HG02970 (cell line): ENCODE results near the gene SCAMP2.

Experiments
- ATAC-seq: cut with Tn5 transposase; IDR thresholded peaks from one replicate; pipeline ENCODE4 v1.9.1; 2021; ENCODE audit warnings: mild to moderate bottlenecking, moderate library complexity, moderate number of reproducible peaks; ENCODE audit not compliant: unreplicated experiment, low FRiP score

Gene SCAMP2

DNA sequence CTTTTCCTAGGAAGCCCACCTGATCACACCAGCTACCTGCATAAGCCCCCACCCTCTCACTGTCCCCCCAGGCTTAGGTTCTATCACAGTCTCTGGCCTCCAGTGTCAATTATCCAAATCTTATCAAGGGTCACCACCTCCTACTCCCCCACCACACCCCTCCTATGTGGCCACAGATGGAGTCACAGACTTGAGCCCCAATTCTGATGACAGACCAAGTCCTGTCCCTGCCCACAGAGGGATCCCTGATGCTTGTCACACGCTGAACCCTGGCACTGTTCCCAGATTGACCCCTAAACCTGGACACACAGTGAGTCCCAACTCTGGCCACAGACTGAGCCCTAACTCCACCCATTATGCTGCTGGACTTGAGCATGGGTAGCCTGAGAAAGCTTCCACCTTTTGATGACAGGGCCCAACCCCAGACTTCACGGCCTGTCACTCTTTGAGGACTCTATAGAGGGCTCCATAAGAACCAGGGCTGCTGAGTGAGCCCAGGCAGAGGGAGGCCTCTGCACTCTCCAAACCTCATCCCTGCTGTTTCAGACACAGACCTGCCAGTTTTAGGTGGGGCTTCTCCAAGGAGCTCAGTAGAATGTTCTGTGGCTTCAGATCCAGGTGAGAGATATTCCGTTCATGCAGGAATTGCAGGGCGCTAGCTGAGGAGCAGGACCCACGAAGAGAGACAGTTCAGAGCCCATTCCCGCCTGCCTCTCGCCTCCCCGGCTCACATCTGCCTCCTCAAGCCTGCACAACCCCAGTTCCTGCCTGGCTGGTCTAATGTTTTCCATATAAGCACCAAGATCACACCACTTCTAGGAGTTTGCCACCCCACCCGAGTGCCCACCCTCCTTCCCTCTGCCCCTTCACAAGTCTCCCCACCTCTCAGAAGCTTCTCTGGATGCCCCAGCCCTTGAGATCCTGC is 32.1 kb downstream of the SCAMP2 start:
- no peak for ATAC-seq

DNA sequence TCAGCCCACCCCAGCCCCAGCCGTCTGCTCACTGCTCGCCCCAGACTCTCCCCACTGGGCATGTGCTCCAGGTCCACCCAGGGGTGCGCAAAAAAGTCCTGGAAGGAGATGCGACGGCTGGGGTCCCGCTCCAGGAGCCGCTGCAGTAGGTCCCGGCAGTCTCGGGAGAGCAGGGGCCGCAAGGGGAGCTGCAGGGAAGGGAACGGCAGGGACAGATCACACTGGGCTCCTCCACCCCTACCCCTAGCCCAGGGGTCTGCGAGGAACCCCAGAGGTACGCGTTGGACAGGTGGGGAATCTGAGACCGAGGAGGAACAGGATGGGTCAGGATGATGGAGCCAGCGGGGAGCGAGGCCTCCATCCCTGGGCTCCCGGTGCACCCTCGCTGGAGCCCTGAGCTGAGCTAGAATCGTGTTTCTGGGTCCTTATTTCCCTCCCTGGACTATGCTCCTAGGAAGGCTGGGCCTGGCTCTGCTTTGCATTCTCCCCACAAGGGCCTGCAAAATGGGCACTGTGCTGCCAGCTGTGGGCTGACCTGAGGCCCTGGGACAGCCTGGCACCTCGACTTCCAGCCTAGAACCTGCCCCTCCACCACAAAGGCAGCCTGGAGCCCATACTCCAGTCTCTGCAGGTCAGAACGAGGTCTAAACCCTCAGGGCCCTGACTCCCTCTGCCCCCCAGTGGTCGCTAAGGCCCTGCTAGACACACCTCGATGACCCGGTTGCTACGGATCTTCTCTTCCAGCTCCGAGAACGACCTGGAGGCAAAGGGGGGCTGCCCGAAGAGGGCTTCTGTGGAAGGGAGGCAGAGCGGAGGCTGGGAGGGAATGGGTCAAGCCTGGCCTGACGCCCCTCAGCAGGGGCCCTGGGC is 33.4 kb downstream of the SCAMP2 start:
- no peak for ATAC-seq

DNA sequence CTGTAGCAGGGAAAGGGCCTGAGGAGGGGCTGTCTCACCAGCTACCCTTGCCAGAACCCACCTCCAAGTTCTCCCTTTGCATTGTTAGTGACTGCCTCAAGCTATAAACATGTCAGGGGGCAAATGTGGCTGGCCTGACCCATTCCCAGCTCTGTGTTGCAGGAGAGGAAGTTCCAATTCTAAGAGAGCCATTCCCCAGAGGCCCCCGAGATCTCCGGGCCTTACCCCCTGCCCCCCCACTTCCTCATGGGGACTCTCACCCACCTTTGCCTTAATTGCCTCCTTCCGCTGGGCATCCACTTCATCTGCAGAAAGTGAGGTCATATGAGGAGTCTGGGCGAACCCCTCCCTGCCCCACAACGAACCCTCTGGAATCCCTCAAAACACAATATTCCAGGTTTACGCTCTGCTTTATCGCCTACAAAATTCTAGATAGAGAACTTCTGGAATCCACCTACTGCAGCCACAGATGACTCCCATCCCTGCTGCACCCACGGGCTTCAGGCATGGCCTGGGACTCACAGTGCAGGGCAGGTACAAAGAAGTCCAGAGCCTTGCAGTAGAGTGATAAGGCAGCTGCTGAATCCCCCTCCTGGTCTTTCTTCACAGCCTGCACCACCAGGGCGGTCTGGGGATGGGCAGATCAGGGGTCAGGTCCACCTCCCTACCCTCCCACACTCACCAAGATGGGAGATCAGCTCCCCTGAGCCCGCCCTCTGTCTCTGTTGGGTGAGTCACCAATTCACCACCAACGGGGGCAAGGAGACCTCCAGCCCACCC is 34.2 kb downstream of the SCAMP2 start:
- no peak for ATAC-seq

DNA sequence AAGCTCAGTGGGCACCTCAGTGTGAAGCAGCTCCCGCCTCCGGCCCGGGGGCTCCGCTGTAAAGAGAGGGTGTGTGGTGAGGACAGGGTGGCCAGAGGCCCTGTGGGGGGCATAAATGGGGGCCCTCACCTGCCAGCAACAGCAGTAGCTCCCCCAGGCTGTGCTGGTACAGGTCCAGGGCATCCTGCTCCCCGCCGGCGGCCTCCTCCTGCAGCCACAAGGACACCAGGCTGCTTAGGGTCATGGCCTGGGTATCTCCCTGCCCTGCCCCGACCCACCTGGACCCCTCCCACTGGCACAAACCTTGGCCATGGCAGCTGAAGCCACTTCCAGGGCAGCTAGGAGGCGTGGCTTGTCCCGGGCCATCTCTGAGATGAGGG is 35.0 kb downstream of the SCAMP2 start:
- ATAC-seq: no peak

DNA sequence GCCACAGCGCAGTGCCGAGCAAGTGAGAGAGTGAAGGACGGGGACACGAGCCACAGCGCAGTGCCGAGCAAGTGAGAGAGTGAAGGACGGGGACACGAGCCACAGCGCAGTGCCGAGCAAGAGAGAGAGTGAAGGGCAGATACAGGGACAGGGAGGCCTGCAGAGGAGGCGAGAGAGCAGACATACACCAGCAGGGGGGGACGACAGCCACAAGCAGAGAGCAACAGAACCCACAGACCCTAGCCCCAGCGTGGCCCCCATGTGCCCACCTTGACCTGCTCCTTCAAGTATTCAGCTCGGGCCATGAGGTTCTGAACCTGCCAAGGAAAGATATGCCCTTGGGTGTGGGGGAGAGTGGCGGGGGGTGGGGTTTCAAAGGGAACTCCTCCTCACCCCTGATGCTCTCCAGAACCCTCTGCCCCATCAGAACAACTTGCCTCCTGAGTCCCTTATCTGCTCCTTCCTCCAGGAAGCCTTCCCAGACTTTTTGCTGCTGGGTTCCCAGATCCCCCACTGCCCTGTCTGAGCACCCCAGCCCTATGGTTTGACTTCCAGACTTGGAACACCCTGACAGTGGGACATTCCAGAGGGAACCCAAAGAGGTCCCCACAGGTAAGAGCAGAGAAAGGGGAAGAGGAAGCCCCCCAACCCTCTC is 35.6 kb downstream of the SCAMP2 start:
- no peak for ATAC-seq

DNA sequence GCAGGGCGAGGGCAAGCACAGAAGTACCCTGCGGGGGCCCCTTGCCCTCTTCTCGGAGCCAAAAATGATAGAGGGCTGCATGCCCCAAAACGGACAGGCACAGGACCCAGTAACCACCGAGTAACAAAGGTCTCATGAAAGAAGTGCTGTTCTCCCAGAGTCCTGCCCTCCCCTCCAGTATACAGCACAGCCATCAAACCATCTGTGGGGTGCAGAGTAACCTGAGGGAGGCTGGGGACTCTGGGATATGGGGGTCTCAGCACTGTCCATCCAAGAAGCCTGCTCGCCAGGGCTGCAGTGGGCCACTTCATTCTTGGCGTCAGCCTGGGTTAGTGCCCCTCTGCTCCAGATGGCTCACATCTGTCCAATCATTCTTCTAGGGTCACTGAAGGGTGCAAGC is 36.3 kb downstream of the SCAMP2 start:
- no peak for ATAC-seq

DNA sequence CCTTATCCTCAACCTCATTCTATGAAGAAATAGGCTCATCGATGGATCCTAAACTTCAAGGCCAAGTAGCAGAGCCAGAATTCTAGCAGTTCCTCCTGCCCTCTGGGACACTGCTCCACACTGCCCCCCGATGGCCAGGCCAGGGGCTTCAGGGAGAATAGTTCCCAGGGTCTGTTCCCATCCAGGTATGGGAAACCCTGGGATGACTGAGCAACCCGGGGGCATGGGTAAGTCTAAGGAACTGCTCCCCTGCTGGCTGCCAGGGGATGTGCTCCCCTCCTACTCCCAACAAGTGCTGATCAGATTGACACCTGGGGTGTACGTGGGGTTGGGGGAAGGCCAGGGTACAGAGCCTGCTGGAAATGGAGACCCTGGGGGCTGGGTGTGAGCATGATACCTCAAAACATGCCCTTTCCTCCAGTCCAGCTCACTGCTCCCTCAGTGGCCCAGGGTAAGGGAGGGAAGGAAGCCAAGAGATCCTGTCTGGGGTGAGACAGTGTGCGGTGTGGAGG is 37.8 kb downstream of the SCAMP2 start:
- ATAC-seq: no peak

DNA sequence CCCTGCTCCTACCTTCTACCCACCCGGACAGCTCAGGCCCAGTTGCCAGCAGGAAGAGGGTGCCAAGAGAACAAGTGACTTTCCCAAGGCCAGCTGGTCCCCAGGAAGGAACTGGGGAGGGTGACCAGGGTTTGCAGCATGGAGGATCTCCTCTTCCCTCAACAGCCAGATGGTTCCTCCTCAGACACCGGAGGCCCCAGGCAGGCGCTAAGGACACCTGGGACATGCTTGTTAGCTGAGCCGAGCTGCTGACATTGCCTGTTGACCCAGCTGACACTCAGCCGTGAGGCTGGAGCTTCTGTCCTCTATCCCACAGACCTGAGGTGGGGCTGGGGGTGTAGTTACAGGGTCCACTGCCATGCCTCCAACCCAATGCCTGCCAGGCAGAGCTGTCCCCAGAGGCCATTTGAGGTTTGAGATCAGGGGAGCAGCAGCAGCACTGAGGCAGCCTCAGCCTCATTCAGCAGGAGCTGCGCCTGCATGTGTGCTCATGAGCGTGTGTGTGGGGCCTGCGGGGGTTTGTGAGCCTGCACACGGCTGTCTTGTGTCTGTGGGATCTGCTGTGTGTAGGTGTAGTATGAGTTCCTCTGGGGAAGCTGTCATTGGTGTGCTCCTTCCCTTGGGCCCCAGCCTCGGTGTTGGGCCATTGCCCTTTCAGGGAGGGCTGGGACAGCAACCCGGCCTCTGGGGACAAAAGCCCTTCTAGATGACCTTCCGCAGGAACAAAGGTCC is 39.6 kb downstream of the SCAMP2 start:
- ATAC-seq: no peak

DNA sequence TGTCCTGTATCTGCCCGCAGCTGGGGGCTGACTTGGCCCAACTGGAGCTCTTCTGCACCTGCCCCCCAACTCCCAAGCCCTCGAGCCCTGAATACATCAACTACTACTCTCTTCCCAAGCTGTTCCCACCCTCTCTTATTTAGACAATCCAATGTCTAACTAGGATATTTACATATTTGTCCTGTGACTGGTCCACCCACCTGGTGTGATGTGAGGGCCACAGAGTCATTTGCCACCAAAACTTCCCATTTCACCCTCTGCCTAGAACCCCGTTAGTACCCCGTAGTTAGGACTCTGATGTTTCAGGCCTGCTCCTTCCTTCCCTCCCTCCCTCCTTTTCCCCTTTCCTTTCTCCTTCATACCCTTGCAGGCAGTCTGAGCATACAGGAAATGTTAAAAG is 40.3 kb downstream of the SCAMP2 start:
- ATAC-seq: no peak

DNA sequence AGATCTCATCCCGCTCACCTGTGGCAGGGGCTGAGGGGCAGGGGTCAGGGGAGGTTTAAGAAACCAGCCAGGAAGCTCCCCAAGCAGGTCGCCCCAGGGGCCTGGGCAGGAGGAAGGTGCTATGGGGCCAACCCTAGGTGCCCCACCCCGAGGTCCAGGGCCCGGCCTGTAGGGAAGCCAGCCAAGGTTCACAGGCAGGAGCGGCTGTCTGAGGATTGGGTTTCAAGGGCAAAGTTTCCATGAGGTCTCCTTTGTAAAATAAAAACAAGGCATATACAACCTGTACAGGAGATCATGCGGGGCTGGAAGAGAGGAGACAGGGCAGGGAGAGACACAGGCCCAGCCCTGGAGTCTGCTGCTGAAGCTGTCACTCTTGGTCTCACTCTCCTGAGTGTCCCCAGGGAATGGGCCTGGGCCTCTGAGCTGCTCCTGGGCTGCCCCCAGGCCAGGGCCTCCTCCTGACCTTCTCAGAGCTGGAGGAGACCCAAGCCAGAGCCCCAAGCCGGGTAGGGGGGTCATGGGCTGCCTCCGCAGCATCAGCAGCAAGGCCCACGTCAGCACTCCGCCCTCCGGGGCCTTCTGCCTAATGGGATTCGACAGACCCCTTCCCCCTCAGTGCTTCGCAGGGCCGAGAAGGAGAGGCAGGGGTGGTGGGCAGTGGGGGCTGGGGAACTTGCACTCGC is 41.2 kb downstream of the SCAMP2 start:
- ATAC-seq: no peak

DNA sequence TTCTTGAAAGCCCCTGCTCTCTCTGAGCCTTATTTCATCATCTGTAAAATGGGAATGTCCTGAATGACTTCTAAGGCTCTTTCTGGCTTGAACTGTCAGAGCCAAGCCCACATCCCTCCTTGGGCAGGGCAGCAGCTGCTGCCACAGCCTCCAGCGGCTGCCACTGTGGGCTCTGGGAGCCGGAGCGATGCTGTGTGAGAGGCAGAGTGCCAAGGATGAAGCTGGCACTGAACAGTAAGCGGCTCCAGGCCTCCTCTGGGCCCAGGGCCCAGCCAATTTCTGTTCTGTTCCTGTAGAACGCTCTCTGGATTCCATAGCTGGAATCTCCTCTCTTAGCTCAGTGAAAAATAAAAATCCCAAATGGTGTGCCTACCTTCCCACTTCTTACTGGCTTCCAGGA is 42.3 kb downstream of the SCAMP2 start:
- no peak for ATAC-seq

DNA sequence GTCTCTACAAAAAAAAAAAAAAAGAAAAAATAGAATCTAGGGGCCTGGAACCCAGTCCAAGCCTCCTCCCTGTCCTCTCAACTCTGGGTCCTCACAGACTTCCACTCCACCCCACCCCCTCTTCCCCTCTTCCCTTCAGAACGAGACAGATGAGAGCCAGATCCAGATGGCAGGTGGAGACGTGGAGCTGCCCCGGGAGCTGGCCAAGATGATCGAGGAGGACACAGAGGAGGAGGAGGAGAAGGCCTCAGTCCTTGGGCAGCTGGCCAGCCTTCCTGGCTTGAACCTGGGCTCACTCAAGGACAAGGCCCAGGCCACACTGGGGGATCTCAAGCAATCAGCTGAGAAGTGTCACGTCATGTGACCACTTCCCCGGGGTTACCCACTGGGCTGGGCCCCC is 43.2 kb downstream of the SCAMP2 start:
- no peak for ATAC-seq

DNA sequence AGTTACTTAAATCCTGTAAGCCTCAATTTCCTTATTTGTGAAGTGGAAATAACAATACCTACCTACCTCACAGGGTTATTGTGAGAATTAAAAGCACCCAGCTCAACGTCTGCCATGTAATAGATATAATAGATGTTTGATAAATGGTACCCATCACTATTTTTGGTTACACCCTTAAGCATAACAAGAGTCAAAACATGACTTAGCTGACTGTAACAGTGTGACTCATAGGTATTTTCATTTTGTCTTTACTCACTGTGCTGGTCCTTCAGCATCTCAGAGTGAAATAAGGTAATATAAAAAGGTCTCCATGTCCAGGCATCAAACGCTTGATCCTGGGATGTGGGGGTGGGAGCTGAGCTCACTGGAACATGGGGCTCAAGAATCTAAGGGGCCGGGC is 43.7 kb downstream of the SCAMP2 start:
- ATAC-seq: no peak

DNA sequence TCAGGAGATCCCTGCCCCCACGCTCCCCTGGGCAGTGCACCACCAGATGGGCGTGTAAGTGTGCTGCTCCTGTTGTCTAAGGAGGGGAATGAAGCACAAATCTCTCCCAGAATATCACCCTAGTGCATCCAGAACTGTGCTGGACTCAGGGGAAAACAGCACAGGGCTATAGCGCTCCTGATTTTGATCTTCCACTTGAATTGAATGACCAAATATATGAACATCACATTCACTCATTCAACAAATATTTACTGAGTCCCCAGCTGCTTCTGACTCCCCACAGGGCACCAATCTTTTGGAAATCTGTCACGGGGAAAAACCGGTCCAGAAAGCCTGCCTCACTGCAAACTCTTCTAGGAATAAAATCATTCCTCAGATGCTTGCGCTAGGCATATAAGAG is 44.3 kb downstream of the SCAMP2 start:
- ATAC-seq: no peak

DNA sequence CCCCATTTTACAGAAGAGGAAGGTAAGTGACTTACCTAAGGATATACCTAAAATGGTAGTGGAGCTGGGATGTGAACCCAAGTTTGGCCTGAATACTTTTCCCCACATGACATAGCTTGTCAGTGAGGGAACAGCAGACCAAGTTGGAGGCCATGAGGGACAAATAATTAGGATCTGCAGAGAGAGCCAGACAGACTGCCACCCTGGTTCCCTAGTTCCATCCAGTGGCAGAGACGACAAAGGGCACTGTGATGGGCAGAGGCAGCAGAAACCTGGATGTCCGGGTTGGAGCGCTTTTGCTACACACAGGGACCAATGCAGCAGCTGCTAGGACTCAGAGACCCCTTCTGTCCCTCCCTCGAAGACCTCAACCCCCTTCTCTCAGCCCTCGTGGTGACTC is 45.6 kb downstream of the SCAMP2 start:
- no peak for ATAC-seq

DNA sequence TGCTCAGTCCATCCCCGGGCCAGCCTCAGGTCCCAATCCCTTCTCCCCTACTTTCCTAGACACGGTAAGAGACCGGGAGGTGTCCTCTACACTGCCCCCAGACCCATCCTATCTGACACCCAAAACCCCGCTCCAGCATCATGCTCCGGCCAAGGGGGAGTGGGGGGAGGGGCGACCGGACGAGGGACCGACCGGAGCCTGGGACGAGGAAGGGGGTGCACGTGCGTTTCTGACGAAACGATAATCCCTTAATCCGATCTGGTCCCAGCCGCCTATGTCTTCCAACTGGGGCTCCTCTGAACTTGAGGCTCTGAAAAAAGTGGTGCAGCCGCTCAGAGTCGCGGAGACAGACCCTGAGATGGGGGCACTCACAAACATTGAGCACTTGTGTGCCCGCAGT is 46.2 kb downstream of the SCAMP2 start:
- ATAC-seq: no peak

DNA sequence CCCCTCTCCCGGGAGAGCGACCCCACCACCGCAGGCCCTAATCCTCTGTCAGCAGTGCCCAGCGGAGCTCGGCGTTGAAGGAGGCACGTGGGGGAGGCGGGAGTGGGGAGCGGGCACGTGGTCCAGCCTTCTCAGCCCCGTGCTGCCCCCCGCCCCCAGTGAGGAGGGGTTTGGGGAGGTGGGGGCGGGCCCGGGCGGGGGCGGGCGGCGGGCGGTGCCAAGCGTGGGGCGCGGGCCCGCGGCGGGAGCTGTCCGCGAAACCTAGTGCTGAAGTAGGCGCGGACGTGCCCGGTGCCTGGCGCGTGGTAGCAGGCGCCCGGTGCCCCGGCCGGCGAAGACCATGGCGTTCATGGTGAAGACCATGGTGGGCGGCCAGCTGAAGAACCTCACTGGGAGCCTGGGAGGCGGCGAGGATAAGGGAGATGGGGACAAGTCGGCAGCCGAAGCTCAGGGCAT is 46.8 kb downstream of the SCAMP2 start, which contains the start of gene CPLX3:
Gene CPLX3, plus strand, starts transcription at position 264 of the 456 bp plus-strand sequence. Its CDS starts 77 bp downstream, at position 341.
- no peak for ATAC-seq

DNA sequence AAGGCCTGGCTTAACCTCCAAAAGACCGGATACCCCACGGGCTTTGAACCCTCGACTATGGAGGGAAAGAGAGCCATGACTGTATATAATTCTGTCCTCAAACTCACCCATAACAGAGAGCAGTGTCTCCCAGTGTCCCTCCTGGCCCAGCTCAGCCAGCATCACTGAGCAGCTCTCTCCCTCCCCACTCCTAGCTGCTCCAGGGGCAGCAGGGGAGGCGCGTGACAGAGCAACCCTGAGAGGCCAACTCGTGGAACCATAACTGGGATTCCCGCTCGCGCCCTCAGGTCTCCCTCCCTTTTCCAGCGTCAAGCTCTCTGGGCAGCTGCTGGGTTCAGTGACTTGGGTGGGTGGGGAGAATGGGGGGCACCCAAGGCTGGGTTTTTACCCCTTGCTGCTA is 47.3 kb downstream of the SCAMP2 start:
- ATAC-seq: no peak

DNA sequence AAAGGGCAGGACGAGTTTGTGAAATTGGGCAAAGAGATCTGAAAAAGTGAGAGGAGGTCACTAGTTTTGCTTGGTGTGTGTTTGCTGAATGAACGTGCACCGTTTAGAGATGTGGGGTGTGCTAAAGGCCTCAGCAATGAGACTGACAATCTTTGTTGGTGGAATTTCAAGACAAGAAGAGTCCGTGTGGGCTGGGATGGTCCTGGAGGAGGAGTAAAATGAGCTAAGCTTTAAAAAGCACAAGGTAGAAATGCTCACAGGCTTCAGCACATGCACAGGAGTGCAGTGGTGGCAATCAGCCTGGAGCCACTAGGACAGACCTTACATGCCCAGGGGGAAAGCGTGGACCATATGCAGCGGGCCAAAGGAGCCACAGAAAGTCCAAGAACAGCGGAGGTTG is 48.2 kb downstream of the SCAMP2 start:
- no peak for ATAC-seq
